ENCODE data around the gene SNRPE.

DNA sequence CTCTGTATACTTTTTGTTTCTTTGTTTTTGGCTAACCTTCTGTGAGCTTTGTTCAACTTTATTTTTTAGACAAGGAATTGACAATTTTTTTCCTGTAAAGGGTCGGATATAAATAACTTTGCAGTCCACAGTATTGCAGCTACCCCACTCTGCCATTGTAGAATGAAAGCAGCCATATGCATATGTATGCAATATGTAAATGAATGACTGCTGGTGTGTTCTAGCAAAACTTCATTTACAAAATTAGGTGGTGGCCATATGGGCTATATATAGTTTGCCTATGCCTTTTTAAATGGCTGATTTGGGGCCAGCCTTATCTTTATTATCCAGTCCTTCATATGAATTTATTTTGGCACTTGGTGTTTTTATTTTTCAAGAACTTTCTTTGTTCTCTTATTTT lies 18.0 kb upstream of the SNRPE start:
- TF ChIP-seq, protein P1, sequence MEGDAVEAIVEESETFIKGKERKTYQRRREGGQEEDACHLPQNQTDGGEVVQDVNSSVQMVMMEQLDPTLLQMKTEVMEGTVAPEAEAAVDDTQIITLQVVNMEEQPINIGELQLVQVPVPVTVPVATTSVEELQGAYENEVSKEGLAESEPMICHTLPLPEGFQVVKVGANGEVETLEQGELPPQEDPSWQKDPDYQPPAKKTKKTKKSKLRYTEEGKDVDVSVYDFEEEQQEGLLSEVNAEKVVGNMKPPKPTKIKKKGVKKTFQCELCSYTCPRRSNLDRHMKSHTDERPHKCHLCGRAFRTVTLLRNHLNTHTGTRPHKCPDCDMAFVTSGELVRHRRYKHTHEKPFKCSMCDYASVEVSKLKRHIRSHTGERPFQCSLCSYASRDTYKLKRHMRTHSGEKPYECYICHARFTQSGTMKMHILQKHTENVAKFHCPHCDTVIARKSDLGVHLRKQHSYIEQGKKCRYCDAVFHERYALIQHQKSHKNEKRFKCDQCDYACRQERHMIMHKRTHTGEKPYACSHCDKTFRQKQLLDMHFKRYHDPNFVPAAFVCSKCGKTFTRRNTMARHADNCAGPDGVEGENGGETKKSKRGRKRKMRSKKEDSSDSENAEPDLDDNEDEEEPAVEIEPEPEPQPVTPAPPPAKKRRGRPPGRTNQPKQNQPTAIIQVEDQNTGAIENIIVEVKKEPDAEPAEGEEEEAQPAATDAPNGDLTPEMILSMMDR (conservative IDR thresholded peaks at IDR 0.05; ENCODE audit: low read length) = no peak
- no peak for TF ChIP-seq EZH2phosphoT487 (IDR thresholded peaks at IDR 0.05; ENCODE audit: borderline replicate concordance)

Measured in Loucy (cell line).